HepG2 (cell line): ENCODE data around the gene ZNF764. TPM values are rescaled to one million over a fixed set of nuclear protein-coding genes. Genes with fewer than 3 reads are reported as not detected.

ENCODE experiments used
- JARID2 ChIP-seq: sonication (generic); formaldehyde crosslinking; IDR thresholded peaks from 2 replicates; pipeline ENCODE4 v1.8.1; 2023; ENCODE audit warnings: missing genetic modification reagents, inconsistent platforms; ENCODE audit not compliant: insufficient replicate concordance
- JDP2 ChIP-seq: sonication (generic); formaldehyde crosslinking; IDR thresholded peaks from 2 replicates; pipeline ENCODE4 v1.8.1; 2022; ENCODE audit warnings: missing genetic modification reagents, borderline replicate concordance
- KIAA2018 ChIP-seq: sonication (generic); formaldehyde crosslinking; IDR thresholded peaks from 2 replicates; pipeline ENCODE4 v1.5.0; 2020; ENCODE audit warnings: mild to moderate bottlenecking, missing genetic modification reagents, borderline replicate concordance
- NR3C1 ChIP-seq: sonication (generic); formaldehyde crosslinking; IDR thresholded peaks from 2 replicates; pipeline ENCODE4 v1.4.0; 2020; ENCODE audit warnings: missing genetic modification reagents
- PBX2 ChIP-seq: IDR thresholded peaks from 2 replicates; pipeline ENCODE4 v1.6.1; 2016; ENCODE audit warnings: control low read depth
- RARA ChIP-seq: IDR thresholded peaks from 2 replicates; pipeline ENCODE4 v1.6.1; 2016; ENCODE audit warnings: missing genetic modification reagents, missing compliant biosample characterization
- RARG ChIP-seq: sonication (generic); formaldehyde crosslinking; IDR thresholded peaks from 2 replicates; pipeline ENCODE4 v1.4.0; 2020; ENCODE audit warnings: low read depth, mild to moderate bottlenecking, missing genetic modification reagents
- RXRA ChIP-seq: sonication (generic); formaldehyde crosslinking; IDR thresholded peaks from 2 replicates; pipeline ENCODE4 v1.5.1; 2020; ENCODE audit warnings: missing genetic modification reagents
- SETDB1 ChIP-seq: sonication (generic); formaldehyde crosslinking; IDR thresholded peaks from 2 replicates; pipeline ENCODE4 v1.5.1; 2020; ENCODE audit warnings: missing genetic modification reagents, mild to moderate bottlenecking, borderline replicate concordance
- SMAD9 ChIP-seq: sonication (generic); formaldehyde crosslinking; IDR thresholded peaks from 2 replicates; pipeline ENCODE4 v1.5.1; 2020; ENCODE audit warnings: mild to moderate bottlenecking, missing genetic modification reagents
- ZIK1 ChIP-seq: sonication (generic); formaldehyde crosslinking; IDR thresholded peaks from 2 replicates; pipeline ENCODE4 v1.5.0; 2020; ENCODE audit warnings: mild to moderate bottlenecking, low read depth, missing genetic modification reagents, borderline replicate concordance
- ZNF629 ChIP-seq: sonication (generic); formaldehyde crosslinking; conservative IDR thresholded peaks from 2 replicates; pipeline ENCODE4 v1.5.0; 2020; ENCODE audit warnings: missing genetic modification reagents
- ZNF678 ChIP-seq: sonication (generic); formaldehyde crosslinking; IDR thresholded peaks from 2 replicates; pipeline ENCODE4 v1.4.0; 2020; ENCODE audit warnings: mild to moderate bottlenecking, missing genetic modification reagents
- ZNF83 ChIP-seq: sonication (generic); formaldehyde crosslinking; IDR thresholded peaks from 2 replicates; pipeline ENCODE4 v1.4.0; 2020; ENCODE audit warnings: missing genetic modification reagents, mild to moderate bottlenecking, borderline replicate concordance
- ZNF878 ChIP-seq: sonication (generic); formaldehyde crosslinking; IDR thresholded peaks from 2 replicates; pipeline ENCODE4 v1.8.1; 2023; ENCODE audit warnings: mild to moderate bottlenecking, missing genetic modification reagents, moderate library complexity
- polyA plus RNA-seq, 8 experiments: library from polyadenylated mRNA; depleted of rRNA in 3 of 8; stranded (reverse) in 7 of 8; unstranded in 1 of 8; fragments of >200 nt; fragmentation: Illumina TruSeq in 4 of 8; extraction: Trizol in 4 of 8; gene quantifications; 2 replicates each; pipeline versions ENCODE4 v1.2.1 to v1.2.3, GENCODE V29; 2011 to 2016; ENCODE audit warnings: low read depth in 4 of 8, missing spikeins in 1 of 8, mixed read lengths in 1 of 8; ENCODE audit not compliant: insufficient read depth in 1 of 8
- total RNA-seq, 5 experiments: library from RNA; depleted of rRNA; stranded (reverse); fragments of >200 nt; fragmentation: Illumina TruSeq; extraction: Trizol; gene quantifications; 2 replicates each; pipeline ENCODE4 v1.2.3, GENCODE V29; 2016; ENCODE audit warnings: low read depth in 1 of 5
- TF ChIP-seq, protein P1 (sequence below): sonication (generic); formaldehyde crosslinking; IDR thresholded peaks from 2 replicates; pipeline ENCODE4 v1.5.0; 2020; ENCODE audit warnings: mild to moderate bottlenecking, missing genetic modification reagents

Gene ZNF764
- total and polyA plus RNA-seq, 2 of the 13 experiments (the other 11 are each of a cell fraction or from before 2014, with no cell fraction given): 4.1 to 9.1 TPM

- TF ChIP-seq PBX2 (CRISPR knock-in tag) (no peak), SMAD9 (CRISPR knock-in tag) (no peak), ZNF878 (CRISPR knock-in tag) (no peak), NR3C1 (CRISPR knock-in tag) (no peak), RARG (CRISPR knock-in tag) (no peak), JARID2 (CRISPR knock-in tag) (no peak), ZNF629 (CRISPR knock-in tag) (no peak), ZNF83 (CRISPR knock-in tag) (no peak), JDP2 (CRISPR knock-in tag) (no peak), RARA (no peak), ZIK1 (no peak), RXRA (CRISPR knock-in tag) (no peak; the same call in 1 of the 2 replicates), SETDB1 (CRISPR knock-in tag) (no peak), ZNF678 (no peak), KIAA2018 (CRISPR knock-in tag) (no peak)
- TF ChIP-seq, protein P1, sequence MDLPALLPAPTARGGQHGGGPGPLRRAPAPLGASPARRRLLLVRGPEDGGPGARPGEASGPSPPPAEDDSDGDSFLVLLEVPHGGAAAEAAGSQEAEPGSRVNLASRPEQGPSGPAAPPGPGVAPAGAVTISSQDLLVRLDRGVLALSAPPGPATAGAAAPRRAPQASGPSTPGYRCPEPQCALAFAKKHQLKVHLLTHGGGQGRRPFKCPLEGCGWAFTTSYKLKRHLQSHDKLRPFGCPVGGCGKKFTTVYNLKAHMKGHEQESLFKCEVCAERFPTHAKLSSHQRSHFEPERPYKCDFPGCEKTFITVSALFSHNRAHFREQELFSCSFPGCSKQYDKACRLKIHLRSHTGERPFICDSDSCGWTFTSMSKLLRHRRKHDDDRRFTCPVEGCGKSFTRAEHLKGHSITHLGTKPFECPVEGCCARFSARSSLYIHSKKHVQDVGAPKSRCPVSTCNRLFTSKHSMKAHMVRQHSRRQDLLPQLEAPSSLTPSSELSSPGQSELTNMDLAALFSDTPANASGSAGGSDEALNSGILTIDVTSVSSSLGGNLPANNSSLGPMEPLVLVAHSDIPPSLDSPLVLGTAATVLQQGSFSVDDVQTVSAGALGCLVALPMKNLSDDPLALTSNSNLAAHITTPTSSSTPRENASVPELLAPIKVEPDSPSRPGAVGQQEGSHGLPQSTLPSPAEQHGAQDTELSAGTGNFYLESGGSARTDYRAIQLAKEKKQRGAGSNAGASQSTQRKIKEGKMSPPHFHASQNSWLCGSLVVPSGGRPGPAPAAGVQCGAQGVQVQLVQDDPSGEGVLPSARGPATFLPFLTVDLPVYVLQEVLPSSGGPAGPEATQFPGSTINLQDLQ (CRISPR knock-in tag): no peak
Measured at GRCh38 chr16:30604316-30604947, 46.3 kb upstream of the ZNF764 start (continued).
